Panc1 (cell line): ENCODE data around the gene RALA. TPM values are rescaled to one million over a fixed set of nuclear protein-coding genes. Genes with fewer than 3 reads are reported as not detected.

Source experiments
- ATAC-seq: fragments of 200-7000 bp; cut with Tn5 transposase; 2 replicates; pipeline ENCODE4 v1.9.1; 2020; ENCODE audit warnings: mild to moderate bottlenecking, moderate library complexity
- BruUV-seq: library from RNA; stranded (reverse); fragments of 400-500 nt; replicated peaks from 2 replicates; lab custom pipeline; 2021; lab: Mats Ljungman, UMichigan
- CTCF ChIA-PET: fragments of 300-600 bp; sonication (Branson Sonifier 250); formaldehyde crosslinking; loops from one replicate; lab custom pipeline; 2022; ENCODE audit warnings: antibody characterized with exemption; lab: Charles Lee
- POLR2A ChIA-PET: fragments of 300-600 bp; sonication (Branson Sonifier 250); formaldehyde crosslinking; loops from one replicate; lab custom pipeline; 2022; ENCODE audit warnings: antibody characterized with exemption; lab: Charles Lee
- DNase-seq: peaks from one replicate; pipeline ENCODE4 v3.0.0-alpha.2; 2010; ENCODE audit warnings: low read depth, low spot score
- H3K27ac ChIP-seq: 2 replicates; pipeline ENCODE4 v1.5.1; 2011; ENCODE audit warnings: mild to moderate bottlenecking, low read length, inconsistent platforms
- H3K27me3 ChIP-seq: fragments of 200-500 bp; sonication (Bioruptor generic); 2 replicates; pipeline ENCODE4 v1.6.0; 2014; ENCODE audit warnings: low read length, inconsistent platforms; ENCODE audit not compliant: control insufficient read depth, insufficient read depth
- H3K36me3 ChIP-seq: fragments of 200-500 bp; sonication (Bioruptor generic); 2 replicates; pipeline ENCODE4 v1.5.1; 2014; ENCODE audit warnings: inconsistent platforms, mild to moderate bottlenecking, low read length, moderate library complexity; ENCODE audit not compliant: control insufficient read depth, insufficient read depth
- H3K4me1 ChIP-seq: 2 replicates; pipeline ENCODE4 v1.5.1; 2011; ENCODE audit warnings: inconsistent platforms, mild to moderate bottlenecking, low read length, moderate library complexity; ENCODE audit not compliant: control insufficient read depth, insufficient read depth
- H3K4me3 ChIP-seq, 2 experiments: 2 replicates each; pipeline ENCODE4 v1.5.1; 2011 to 2012; ENCODE audit warnings: low read depth in 2 of 2, low read length in 2 of 2, mild to moderate bottlenecking in 2 of 2, inconsistent platforms in 1 of 2, moderate library complexity in 1 of 2
- H3K9me3 ChIP-seq: fragments of 200-500 bp; sonication (Bioruptor generic); 2 replicates; pipeline ENCODE4 v1.5.1; 2014; ENCODE audit warnings: low read depth, mild to moderate bottlenecking, inconsistent platforms, low read length, moderate library complexity; ENCODE audit not compliant: control insufficient read depth, insufficient read depth
- CTCF ChIP-seq: fragments of 450-650 bp; IDR thresholded peaks from 2 replicates; pipeline ENCODE4 v1.5.1; 2017; ENCODE audit warnings: mild to moderate bottlenecking
- POLR2AphosphoS5 ChIP-seq: IDR thresholded peaks from 2 replicates; pipeline ENCODE4 v1.6.1; 2012; ENCODE audit warnings: mild to moderate bottlenecking, low read depth, low read length, moderate library complexity
- SIN3A ChIP-seq: IDR thresholded peaks from 2 replicates; pipeline ENCODE4 v1.6.1; 2012; ENCODE audit warnings: low read depth, mild to moderate bottlenecking, low read length, moderate library complexity, borderline replicate concordance; ENCODE audit not compliant: insufficient read depth
- TCF7L2 ChIP-seq: IDR thresholded peaks from 2 replicates; pipeline ENCODE4 v1.6.1; 2011; ENCODE audit warnings: mild to moderate bottlenecking, low read depth, low read length, inconsistent platforms
- in situ Hi-C: cut with HindIII; loops from 2 replicates; pipeline ENCODE4 v1.10.0; 2016; ENCODE audit warnings: low sequenced_read_pairs, low pct_unique_long_range_greater_than_20kb
- intact Hi-C: fragments of 100-400 bp; cut with micrococcal nuclease; formaldehyde crosslinking; loops from one replicate; pipeline ENCODE4 v1.10.0; 2022; ENCODE audit not compliant: unreplicated experiment
- total RNA-seq: library from RNA; stranded (reverse); gene quantifications from one replicate; pipeline ENCODE4 v1.2.1, GENCODE V29; 2021; ENCODE audit not compliant: unreplicated experiment
- TF ChIP-seq, protein P1 (sequence below), 2 experiments: IDR thresholded peaks; 2 replicates each; pipeline ENCODE4 v1.6.1; 2011 to 2012; ENCODE audit warnings: low read depth in 2 of 2, control low read depth in 1 of 2, low read length in 1 of 2, mild to moderate bottlenecking in 1 of 2, moderate library complexity in 1 of 2; ENCODE audit not compliant: insufficient read depth in 1 of 2

The RALA gene
- total RNA-seq, 1 experiment from 2014 or later: 34.3 TPM

DNA sequence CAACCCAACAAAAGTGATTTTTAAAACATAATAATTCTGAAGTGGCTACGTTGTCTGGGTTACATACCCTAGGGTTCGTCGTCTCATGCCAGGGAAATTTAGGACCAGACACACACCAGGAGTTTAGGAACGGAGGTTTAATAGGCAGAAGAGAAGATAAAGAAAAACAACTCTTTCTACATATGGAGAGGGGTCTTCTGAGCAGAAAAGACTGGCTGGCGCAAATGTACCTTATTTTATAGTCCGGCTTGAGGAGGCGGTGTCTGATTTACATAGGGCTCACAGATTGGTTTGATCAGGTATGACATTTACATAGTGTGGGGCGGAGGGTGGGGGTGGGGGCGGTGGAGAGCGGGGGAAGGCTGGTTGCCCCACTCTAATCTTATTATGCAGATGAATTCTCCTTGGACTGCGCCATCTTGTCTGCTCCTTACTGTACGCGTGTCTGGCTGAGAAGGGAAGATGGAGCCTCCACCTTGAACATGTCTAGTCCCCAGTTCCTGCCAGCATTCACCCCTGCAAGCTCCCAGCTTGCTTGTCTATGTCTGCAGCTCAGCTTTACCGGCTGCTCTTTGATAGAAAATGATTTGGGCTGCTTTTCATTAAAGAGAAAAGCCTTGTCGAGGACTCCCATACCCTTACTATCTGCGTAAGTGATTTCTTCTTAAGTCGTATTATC, 98.7 kb downstream of the RALA start:
- CTCF ChIA-PET: no interaction called here
- in situ Hi-C loops: no loop called here
- BruUV-seq: no TSS peak

GRCh38 chr7:39727231-39728012, 104.0 kb downstream of the RALA start:
- Histone ChIP-seq H3K27me3 (peaks cover 3% of the 10 kb centered on the region; the same call in 1 of the 2 replicates), H3K36me3 (no peaks in the 10 kb centered on the region), H3K4me3 (no peak overlapping the region), H3K9me3 (no peaks in the 10 kb centered on the region), H3K27ac (no peak overlapping the region), H3K4me1 (peaks cover under 1% of the 10 kb centered on the region; the same call in 1 of the 2 replicates)
- in situ Hi-C loops: no loop called here
- ATAC-seq (no peak), DNase-seq (no peak)
- ChIA-PET CTCF (no interaction called here), POLR2A (no interaction called here)
- intact Hi-C loops: no loop called here
- TF ChIP-seq SIN3A (no peak), TCF7L2 (no peak), CTCF (no peak), POLR2AphosphoS5 (no peak)
- TF ChIP-seq, protein P1, sequence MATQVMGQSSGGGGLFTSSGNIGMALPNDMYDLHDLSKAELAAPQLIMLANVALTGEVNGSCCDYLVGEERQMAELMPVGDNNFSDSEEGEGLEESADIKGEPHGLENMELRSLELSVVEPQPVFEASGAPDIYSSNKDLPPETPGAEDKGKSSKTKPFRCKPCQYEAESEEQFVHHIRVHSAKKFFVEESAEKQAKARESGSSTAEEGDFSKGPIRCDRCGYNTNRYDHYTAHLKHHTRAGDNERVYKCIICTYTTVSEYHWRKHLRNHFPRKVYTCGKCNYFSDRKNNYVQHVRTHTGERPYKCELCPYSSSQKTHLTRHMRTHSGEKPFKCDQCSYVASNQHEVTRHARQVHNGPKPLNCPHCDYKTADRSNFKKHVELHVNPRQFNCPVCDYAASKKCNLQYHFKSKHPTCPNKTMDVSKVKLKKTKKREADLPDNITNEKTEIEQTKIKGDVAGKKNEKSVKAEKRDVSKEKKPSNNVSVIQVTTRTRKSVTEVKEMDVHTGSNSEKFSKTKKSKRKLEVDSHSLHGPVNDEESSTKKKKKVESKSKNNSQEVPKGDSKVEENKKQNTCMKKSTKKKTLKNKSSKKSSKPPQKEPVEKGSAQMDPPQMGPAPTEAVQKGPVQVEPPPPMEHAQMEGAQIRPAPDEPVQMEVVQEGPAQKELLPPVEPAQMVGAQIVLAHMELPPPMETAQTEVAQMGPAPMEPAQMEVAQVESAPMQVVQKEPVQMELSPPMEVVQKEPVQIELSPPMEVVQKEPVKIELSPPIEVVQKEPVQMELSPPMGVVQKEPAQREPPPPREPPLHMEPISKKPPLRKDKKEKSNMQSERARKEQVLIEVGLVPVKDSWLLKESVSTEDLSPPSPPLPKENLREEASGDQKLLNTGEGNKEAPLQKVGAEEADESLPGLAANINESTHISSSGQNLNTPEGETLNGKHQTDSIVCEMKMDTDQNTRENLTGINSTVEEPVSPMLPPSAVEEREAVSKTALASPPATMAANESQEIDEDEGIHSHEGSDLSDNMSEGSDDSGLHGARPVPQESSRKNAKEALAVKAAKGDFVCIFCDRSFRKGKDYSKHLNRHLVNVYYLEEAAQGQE (IDR thresholded peaks at IDR 0.05; ENCODE audit: insufficient read depth in 1 of 2, low read depth in 2 of 2, low read length in 1 of 2): no peak
- BruUV-seq: no TSS peak

More for the DNA sequence above, 98.7 kb downstream of the RALA start:
- no peak for ATAC-seq
- no peak for DNase-seq
- H3K4me1 ChIP-seq: no peaks in the 10 kb centered on the region
- H3K9me3 ChIP-seq: no peaks in the 10 kb centered on the region
- no peak overlapping the region for H3K27ac ChIP-seq
- TF ChIP-seq CTCF: no peak
- TF ChIP-seq TCF7L2: no peak
- TF ChIP-seq POLR2AphosphoS5: no peak
- no peak for TF ChIP-seq SIN3A
- TF ChIP-seq, protein P1 (IDR thresholded peaks at IDR 0.05; ENCODE audit: insufficient read depth in 1 of 2, low read depth in 2 of 2, low read length in 1 of 2): no peak
- H3K27me3 ChIP-seq: peaks cover 3% of the 10 kb centered on the region; the same call in 1 of the 2 replicates
- no peaks in the 10 kb centered on the region for H3K36me3 ChIP-seq
- POLR2A ChIA-PET: no interaction called here
- intact Hi-C loops: no loop called here
- H3K4me3 ChIP-seq: no peak overlapping the region
